WTC11 (cell line): ENCODE results near the gene KRTAP10-9. TPM values are rescaled to one million over a fixed set of nuclear protein-coding genes. Genes with fewer than 3 reads are reported as not detected.

Source experiments
- ATAC-seq: fragments of 200-7000 bp; cut with Tn5 transposase; 2 replicates; pipeline ENCODE4 v1.10.0; 2021; ENCODE audit warnings: mild to moderate bottlenecking, moderate library complexity
- CTCF ChIA-PET: fragments of 300-600 bp; sonication (Branson Sonifier 250); formaldehyde crosslinking; loops from one replicate; lab custom pipeline; 2021; ENCODE audit warnings: antibody characterized with exemption; lab: Charles Lee
- POLR2A ChIA-PET: fragments of 350-600 bp; sonication (Branson Sonifier 250); formaldehyde crosslinking; loops from one replicate; lab custom pipeline; 2021; ENCODE audit warnings: antibody characterized with exemption; lab: Charles Lee
- DNase-seq: peaks from one replicate; pipeline ENCODE4 v3.0.0; 2021; ENCODE audit warnings: low spot score
- H3K27ac Mint-ChIP-seq: 2 replicates; pipeline ENCODE4 v1.8.0; 2021; ENCODE audit warnings: mixed read lengths
- H3K27me3 Mint-ChIP-seq: 2 replicates; pipeline ENCODE4 v1.8.0; 2021; ENCODE audit warnings: low read depth, mild to moderate bottlenecking, moderate library complexity, mixed read lengths
- H3K36me3 Mint-ChIP-seq: 2 replicates; pipeline ENCODE4 v1.8.0; 2021; ENCODE audit warnings: mixed read lengths
- H3K4me1 Mint-ChIP-seq: 2 replicates; pipeline ENCODE4 v1.8.0; 2022; ENCODE audit warnings: mixed read lengths
- H3K4me3 Mint-ChIP-seq: 2 replicates; pipeline ENCODE4 v1.8.0; 2021; ENCODE audit warnings: mild to moderate bottlenecking, moderate library complexity, mixed read lengths
- H3K9me3 Mint-ChIP-seq: 2 replicates; pipeline ENCODE4 v1.8.0; 2021; ENCODE audit warnings: mixed read lengths
- CREM ChIP-seq: sonication (generic); formaldehyde crosslinking; IDR thresholded peaks from 2 replicates; pipeline ENCODE4 v1.8.1; 2022; ENCODE audit warnings: mild to moderate bottlenecking, missing genetic modification reagents, moderate library complexity
- GTF2I ChIP-seq: fragments of 250-450 bp; sonication (Bioruptor Pico); conservative IDR thresholded peaks from 2 replicates; pipeline ENCODE4 v1.4.0; 2021; ENCODE audit warnings: mild to moderate bottlenecking
- IRF2 ChIP-seq: sonication (generic); formaldehyde crosslinking; IDR thresholded peaks from 2 replicates; pipeline ENCODE4 v1.8.0; 2022; ENCODE audit warnings: low read depth, missing genetic modification reagents, borderline replicate concordance
- OVOL2 ChIP-seq: fragments of 250-450 bp; sonication (Bioruptor Pico); IDR thresholded peaks from 2 replicates; pipeline ENCODE4 v1.9.0; 2021; ENCODE audit warnings: mild to moderate bottlenecking, borderline replicate concordance
- SP1 ChIP-seq: sonication (generic); formaldehyde crosslinking; conservative IDR thresholded peaks from 2 replicates; pipeline ENCODE4 v1.8.1; 2022; ENCODE audit warnings: missing genetic modification reagents
- ZNF121 ChIP-seq: sonication (generic); formaldehyde crosslinking; IDR thresholded peaks from 2 replicates; pipeline ENCODE4 v1.8.0; 2023; ENCODE audit warnings: missing genetic modification reagents
- ZNF219 ChIP-seq: sonication (generic); formaldehyde crosslinking; IDR thresholded peaks from 2 replicates; pipeline ENCODE4 v1.8.0; 2023; ENCODE audit warnings: missing genetic modification reagents, mild to moderate bottlenecking, borderline replicate concordance
- total RNA-seq: library from RNA; stranded (reverse); gene quantifications from 3 replicates; pipeline ENCODE4 v1.2.3, GENCODE V29; 2021
- TF ChIP-seq, protein P1 (sequence below): fragments of 200-600 bp; IDR thresholded peaks from 2 replicates; pipeline ENCODE4 v1.8.0; 2022; ENCODE audit warnings: antibody characterized with exemption
- TF ChIP-seq, protein P2 (sequence below): sonication (generic); formaldehyde crosslinking; IDR thresholded peaks from 2 replicates; pipeline ENCODE4 v1.8.1; 2022; ENCODE audit warnings: low read depth, mild to moderate bottlenecking, moderate library complexity, missing genetic modification reagents, borderline replicate concordance
- TF ChIP-seq, protein P3 (sequence below): sonication (generic); formaldehyde crosslinking; IDR thresholded peaks from 2 replicates; pipeline ENCODE4 v1.8.0; 2022; ENCODE audit warnings: missing genetic modification reagents
- TF ChIP-seq, protein P4 (sequence below): sonication (generic); formaldehyde crosslinking; IDR thresholded peaks from 2 replicates; pipeline ENCODE4 v1.8.0; 2023; ENCODE audit warnings: missing genetic modification reagents, mild to moderate bottlenecking, borderline replicate concordance
- TF ChIP-seq, protein P5 (sequence below): sonication (generic); formaldehyde crosslinking; IDR thresholded peaks from 2 replicates; pipeline ENCODE4 v1.8.1; 2023; ENCODE audit warnings: mild to moderate bottlenecking, missing genetic modification reagents
- TF ChIP-seq, protein P6 (sequence below): sonication (generic); formaldehyde crosslinking; IDR thresholded peaks from 2 replicates; pipeline ENCODE4 v1.8.0; 2023; ENCODE audit warnings: mild to moderate bottlenecking, missing genetic modification reagents

Gene KRTAP10-9
- total RNA-seq, 1 experiment from 2014 or later = not detected

DNA sequence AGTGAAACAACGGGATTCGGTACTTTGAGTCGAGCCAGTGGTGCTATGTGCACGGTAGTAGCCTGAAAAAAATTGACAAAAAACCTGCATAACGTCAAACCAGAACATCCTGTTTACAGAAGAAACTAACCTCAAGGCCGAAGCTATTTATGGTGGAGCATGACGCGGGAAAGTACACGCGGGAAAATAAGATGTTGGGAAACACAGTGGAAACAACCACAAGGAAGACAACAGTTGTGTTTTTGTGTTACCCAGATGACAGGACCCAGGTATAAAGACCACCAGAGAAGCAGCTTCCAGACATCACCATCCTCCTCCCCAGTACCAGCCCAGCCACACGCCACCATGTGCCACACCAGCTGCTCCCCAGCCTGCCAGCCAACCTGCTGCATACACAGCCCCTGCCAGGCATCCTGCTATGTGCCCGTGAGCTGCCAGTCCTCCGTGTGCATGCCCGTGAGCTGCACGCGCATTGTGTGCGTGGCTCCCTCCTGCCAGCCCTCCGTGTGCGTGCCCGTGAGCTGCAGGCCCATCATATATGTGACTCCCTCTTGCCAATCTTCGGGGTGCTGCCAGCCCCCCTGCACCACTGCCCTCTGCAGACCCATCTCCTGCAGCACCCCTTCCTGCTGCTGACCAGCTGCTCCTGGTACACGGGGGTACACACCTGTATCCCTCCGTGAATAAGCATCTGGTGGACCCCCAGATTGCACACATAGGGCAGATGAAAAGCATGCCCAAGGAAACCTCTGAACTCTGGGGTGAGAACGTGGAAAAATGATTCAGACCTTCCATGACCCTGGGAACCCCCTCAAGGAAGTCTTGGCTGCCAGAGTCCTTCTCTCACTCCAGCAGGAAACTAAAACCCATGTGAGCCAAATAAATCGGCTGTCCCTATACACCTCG lies 31.0 kb downstream of the KRTAP10-9 start, which contains the start of gene KRTAP12-3 (continued):
- TF ChIP-seq, protein P1, sequence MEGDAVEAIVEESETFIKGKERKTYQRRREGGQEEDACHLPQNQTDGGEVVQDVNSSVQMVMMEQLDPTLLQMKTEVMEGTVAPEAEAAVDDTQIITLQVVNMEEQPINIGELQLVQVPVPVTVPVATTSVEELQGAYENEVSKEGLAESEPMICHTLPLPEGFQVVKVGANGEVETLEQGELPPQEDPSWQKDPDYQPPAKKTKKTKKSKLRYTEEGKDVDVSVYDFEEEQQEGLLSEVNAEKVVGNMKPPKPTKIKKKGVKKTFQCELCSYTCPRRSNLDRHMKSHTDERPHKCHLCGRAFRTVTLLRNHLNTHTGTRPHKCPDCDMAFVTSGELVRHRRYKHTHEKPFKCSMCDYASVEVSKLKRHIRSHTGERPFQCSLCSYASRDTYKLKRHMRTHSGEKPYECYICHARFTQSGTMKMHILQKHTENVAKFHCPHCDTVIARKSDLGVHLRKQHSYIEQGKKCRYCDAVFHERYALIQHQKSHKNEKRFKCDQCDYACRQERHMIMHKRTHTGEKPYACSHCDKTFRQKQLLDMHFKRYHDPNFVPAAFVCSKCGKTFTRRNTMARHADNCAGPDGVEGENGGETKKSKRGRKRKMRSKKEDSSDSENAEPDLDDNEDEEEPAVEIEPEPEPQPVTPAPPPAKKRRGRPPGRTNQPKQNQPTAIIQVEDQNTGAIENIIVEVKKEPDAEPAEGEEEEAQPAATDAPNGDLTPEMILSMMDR = no peak
- TF ChIP-seq, protein P2, sequence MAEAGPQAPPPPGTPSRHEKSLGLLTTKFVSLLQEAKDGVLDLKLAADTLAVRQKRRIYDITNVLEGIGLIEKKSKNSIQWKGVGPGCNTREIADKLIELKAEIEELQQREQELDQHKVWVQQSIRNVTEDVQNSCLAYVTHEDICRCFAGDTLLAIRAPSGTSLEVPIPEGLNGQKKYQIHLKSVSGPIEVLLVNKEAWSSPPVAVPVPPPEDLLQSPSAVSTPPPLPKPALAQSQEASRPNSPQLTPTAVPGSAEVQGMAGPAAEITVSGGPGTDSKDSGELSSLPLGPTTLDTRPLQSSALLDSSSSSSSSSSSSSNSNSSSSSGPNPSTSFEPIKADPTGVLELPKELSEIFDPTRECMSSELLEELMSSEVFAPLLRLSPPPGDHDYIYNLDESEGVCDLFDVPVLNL (CRISPR knock-in tag) = no peak
- no peak for TF ChIP-seq ZNF219 (CRISPR knock-in tag)
- TF ChIP-seq, protein P3, sequence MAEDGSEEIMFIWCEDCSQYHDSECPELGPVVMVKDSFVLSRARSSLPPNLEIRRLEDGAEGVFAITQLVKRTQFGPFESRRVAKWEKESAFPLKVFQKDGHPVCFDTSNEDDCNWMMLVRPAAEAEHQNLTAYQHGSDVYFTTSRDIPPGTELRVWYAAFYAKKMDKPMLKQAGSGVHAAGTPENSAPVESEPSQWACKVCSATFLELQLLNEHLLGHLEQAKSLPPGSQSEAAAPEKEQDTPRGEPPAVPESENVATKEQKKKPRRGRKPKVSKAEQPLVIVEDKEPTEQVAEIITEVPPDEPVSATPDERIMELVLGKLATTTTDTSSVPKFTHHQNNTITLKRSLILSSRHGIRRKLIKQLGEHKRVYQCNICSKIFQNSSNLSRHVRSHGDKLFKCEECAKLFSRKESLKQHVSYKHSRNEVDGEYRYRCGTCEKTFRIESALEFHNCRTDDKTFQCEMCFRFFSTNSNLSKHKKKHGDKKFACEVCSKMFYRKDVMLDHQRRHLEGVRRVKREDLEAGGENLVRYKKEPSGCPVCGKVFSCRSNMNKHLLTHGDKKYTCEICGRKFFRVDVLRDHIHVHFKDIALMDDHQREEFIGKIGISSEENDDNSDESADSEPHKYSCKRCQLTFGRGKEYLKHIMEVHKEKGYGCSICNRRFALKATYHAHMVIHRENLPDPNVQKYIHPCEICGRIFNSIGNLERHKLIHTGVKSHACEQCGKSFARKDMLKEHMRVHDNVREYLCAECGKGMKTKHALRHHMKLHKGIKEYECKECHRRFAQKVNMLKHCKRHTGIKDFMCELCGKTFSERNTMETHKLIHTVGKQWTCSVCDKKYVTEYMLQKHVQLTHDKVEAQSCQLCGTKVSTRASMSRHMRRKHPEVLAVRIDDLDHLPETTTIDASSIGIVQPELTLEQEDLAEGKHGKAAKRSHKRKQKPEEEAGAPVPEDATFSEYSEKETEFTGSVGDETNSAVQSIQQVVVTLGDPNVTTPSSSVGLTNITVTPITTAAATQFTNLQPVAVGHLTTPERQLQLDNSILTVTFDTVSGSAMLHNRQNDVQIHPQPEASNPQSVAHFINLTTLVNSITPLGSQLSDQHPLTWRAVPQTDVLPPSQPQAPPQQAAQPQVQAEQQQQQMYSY (CRISPR knock-in tag) = no peak
- TF ChIP-seq, protein P4, sequence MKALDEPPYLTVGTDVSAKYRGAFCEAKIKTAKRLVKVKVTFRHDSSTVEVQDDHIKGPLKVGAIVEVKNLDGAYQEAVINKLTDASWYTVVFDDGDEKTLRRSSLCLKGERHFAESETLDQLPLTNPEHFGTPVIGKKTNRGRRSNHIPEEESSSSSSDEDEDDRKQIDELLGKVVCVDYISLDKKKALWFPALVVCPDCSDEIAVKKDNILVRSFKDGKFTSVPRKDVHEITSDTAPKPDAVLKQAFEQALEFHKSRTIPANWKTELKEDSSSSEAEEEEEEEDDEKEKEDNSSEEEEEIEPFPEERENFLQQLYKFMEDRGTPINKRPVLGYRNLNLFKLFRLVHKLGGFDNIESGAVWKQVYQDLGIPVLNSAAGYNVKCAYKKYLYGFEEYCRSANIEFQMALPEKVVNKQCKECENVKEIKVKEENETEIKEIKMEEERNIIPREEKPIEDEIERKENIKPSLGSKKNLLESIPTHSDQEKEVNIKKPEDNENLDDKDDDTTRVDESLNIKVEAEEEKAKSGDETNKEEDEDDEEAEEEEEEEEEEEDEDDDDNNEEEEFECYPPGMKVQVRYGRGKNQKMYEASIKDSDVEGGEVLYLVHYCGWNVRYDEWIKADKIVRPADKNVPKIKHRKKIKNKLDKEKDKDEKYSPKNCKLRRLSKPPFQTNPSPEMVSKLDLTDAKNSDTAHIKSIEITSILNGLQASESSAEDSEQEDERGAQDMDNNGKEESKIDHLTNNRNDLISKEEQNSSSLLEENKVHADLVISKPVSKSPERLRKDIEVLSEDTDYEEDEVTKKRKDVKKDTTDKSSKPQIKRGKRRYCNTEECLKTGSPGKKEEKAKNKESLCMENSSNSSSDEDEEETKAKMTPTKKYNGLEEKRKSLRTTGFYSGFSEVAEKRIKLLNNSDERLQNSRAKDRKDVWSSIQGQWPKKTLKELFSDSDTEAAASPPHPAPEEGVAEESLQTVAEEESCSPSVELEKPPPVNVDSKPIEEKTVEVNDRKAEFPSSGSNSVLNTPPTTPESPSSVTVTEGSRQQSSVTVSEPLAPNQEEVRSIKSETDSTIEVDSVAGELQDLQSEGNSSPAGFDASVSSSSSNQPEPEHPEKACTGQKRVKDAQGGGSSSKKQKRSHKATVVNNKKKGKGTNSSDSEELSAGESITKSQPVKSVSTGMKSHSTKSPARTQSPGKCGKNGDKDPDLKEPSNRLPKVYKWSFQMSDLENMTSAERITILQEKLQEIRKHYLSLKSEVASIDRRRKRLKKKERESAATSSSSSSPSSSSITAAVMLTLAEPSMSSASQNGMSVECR (CRISPR knock-in tag) = no peak
- no peak for TF ChIP-seq OVOL2 (CRISPR knock-in tag)
- TF ChIP-seq, all 79 proteins: peak for 0

DNA sequence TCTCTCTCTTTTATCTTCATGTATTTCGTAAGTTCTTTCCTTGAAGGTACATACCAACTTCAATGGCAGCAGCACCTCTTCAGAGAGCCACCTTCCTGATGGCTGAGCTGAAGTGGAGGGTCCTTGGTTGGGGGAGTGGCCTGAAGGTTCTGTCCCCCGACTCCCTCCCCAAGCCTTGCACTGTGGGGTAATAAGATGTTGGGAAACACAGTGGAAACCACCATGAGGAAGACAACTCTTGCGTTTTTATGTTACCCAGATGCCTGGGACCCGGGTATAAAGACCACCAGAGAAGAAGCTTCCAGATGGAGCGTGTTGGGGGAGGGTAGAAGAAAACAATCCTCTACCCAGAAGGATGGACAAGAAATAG lies 31.6 kb downstream of the KRTAP10-9 start:
- H3K36me3 Mint-ChIP-seq = peaks cover 20% of the 10 kb centered on the region
- peaks cover 39% of the 10 kb centered on the region for H3K4me1 Mint-ChIP-seq
- peaks cover 4% of the 10 kb centered on the region; the same call in 1 of the 2 replicates for H3K27me3 Mint-ChIP-seq
- ChIA-PET CTCF (no interaction called here), POLR2A (no interaction called here)
- TF ChIP-seq ZNF121 (CRISPR knock-in tag) = no peak
- TF ChIP-seq GTF2I (CRISPR knock-in tag) = no peak
- no peak for TF ChIP-seq SP1 (CRISPR knock-in tag)
- TF ChIP-seq, protein P5, sequence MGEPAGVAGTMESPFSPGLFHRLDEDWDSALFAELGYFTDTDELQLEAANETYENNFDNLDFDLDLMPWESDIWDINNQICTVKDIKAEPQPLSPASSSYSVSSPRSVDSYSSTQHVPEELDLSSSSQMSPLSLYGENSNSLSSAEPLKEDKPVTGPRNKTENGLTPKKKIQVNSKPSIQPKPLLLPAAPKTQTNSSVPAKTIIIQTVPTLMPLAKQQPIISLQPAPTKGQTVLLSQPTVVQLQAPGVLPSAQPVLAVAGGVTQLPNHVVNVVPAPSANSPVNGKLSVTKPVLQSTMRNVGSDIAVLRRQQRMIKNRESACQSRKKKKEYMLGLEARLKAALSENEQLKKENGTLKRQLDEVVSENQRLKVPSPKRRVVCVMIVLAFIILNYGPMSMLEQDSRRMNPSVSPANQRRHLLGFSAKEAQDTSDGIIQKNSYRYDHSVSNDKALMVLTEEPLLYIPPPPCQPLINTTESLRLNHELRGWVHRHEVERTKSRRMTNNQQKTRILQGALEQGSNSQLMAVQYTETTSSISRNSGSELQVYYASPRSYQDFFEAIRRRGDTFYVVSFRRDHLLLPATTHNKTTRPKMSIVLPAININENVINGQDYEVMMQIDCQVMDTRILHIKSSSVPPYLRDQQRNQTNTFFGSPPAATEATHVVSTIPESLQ = no peak
- TF ChIP-seq, protein P6, sequence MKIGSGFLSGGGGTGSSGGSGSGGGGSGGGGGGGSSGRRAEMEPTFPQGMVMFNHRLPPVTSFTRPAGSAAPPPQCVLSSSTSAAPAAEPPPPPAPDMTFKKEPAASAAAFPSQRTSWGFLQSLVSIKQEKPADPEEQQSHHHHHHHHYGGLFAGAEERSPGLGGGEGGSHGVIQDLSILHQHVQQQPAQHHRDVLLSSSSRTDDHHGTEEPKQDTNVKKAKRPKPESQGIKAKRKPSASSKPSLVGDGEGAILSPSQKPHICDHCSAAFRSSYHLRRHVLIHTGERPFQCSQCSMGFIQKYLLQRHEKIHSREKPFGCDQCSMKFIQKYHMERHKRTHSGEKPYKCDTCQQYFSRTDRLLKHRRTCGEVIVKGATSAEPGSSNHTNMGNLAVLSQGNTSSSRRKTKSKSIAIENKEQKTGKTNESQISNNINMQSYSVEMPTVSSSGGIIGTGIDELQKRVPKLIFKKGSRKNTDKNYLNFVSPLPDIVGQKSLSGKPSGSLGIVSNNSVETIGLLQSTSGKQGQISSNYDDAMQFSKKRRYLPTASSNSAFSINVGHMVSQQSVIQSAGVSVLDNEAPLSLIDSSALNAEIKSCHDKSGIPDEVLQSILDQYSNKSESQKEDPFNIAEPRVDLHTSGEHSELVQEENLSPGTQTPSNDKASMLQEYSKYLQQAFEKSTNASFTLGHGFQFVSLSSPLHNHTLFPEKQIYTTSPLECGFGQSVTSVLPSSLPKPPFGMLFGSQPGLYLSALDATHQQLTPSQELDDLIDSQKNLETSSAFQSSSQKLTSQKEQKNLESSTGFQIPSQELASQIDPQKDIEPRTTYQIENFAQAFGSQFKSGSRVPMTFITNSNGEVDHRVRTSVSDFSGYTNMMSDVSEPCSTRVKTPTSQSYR (CRISPR knock-in tag) = no peak
- no peak for TF ChIP-seq CREM (CRISPR knock-in tag)
- TF ChIP-seq IRF2 (CRISPR knock-in tag) = no peak
- ATAC-seq (no peak), DNase-seq (no peak)
- H3K4me3 Mint-ChIP-seq = no peak overlapping the region
- peak overlapping the region; percentile 69 for H3K27ac Mint-ChIP-seq
- H3K9me3 Mint-ChIP-seq = peaks cover 18% of the 10 kb centered on the region
